ENCODE measurements around the gene MAPK1. TPM values are rescaled to one million over a fixed set of nuclear protein-coding genes. Genes with fewer than 3 reads are reported as not detected.
"Not testable (repeated sequence)": the region's sequence is repeated elsewhere in the genome, so short reads cannot be mapped to it uniquely, and the experiment has no call there.

Gene MAPK1
- polyA plus RNA-seq, 1 experiment, result 154 TPM

- TF ChIP-seq CTCF (IDR thresholded peaks at IDR 0.05; ENCODE audit: low read depth, low read length), result no peak
- H3K27ac ChIP-seq (ENCODE audit: low read depth, low read length), result no peak overlapping the region
- H3K4me3 ChIP-seq (ENCODE audit: low read depth, low read length), result peak overlapping the region; percentile 63
- no peak for DNase-seq (ENCODE audit: low read depth, low spot score)
- POLR2A ChIA-PET, result interaction anchor here (0.6 to 1.2 kb wide), 2 partner anchors 9 to 203 kb away, joined by 4 to 7 read pairs; no protein-coding TSS in a partner anchor
- H3K27me3 ChIP-seq (ENCODE audit: control insufficient read depth, insufficient read depth, low read length), result peaks cover 4% of the 10 kb centered on the region
- H3K9me3 ChIP-seq (ENCODE audit: control insufficient read depth, insufficient read depth, low read length), result no peaks in the 10 kb centered on the region; the same call in 1 of the 2 replicates
- CTCF ChIA-PET, result interaction anchor here (0.6 to 1.2 kb wide), 4 partner anchors 14 to 193 kb away, joined by 3 to 4 read pairs (median 4); no protein-coding TSS in a partner anchor
Observed at GRCh38 chr22:21734540-21735199, 132.8 kb downstream of the MAPK1 start.

- H3K9me3 ChIP-seq (ENCODE audit: control insufficient read depth, insufficient read depth, low read length), result no peaks in the 10 kb centered on the region; the same call in 1 of the 2 replicates
- ChIA-PET POLR2A (no interaction called here), CTCF (no interaction called here)
- no peak overlapping the region for H3K27ac ChIP-seq (ENCODE audit: low read depth, low read length)
- TF ChIP-seq CTCF (IDR thresholded peaks at IDR 0.05; ENCODE audit: low read depth, low read length), result no peak
- no peak for DNase-seq (ENCODE audit: low read depth, low spot score)
- no peak overlapping the region for H3K4me3 ChIP-seq (ENCODE audit: low read depth, low read length)
- H3K27me3 ChIP-seq (ENCODE audit: control insufficient read depth, insufficient read depth, low read length), result no peaks in the 10 kb centered on the region
Observed at GRCh38 chr22:21731503-21731902, 135.9 kb downstream of the MAPK1 start.

GRCh38 chr22:21730535-21731308 lies 136.7 kb downstream of the MAPK1 start:
- ChIA-PET POLR2A (interaction anchor here (0.6 kb wide), 1 partner anchor 222 kb away, joined by 3 read pairs; the partner anchor contains the start of gene PPM1F), CTCF (interaction anchor here (0.6 kb wide), 1 partner anchor 101 kb away, joined by 3 read pairs; no protein-coding TSS in a partner anchor)
- DNase-seq (ENCODE audit: low read depth, low spot score), result no peak
- no peaks in the 10 kb centered on the region for H3K27me3 ChIP-seq (ENCODE audit: control insufficient read depth, insufficient read depth, low read length)
- H3K4me3 ChIP-seq (ENCODE audit: low read depth, low read length), result no peak overlapping the region
- no peaks in the 10 kb centered on the region for H3K9me3 ChIP-seq (ENCODE audit: control insufficient read depth, insufficient read depth, low read length)
- no peak for TF ChIP-seq CTCF (IDR thresholded peaks at IDR 0.05; ENCODE audit: low read depth, low read length)
- no peak overlapping the region for H3K27ac ChIP-seq (ENCODE audit: low read depth, low read length)

- H3K27me3 ChIP-seq (ENCODE audit: control insufficient read depth, insufficient read depth, low read length); POLR2A ChIA-PET; H3K27ac ChIP-seq (ENCODE audit: low read depth, low read length); CTCF ChIA-PET; H3K4me3 ChIP-seq (ENCODE audit: low read depth, low read length); DNase-seq (ENCODE audit: low read depth, low spot score); H3K9me3 ChIP-seq (ENCODE audit: control insufficient read depth, insufficient read depth, low read length): not testable (repeated sequence)
Observed at GRCh38 chr22:21729184-21729583, 138.3 kb downstream of the MAPK1 start.

- Histone ChIP-seq H3K27ac (ENCODE audit: low read depth, low read length) (no peak overlapping the region), H3K9me3 (ENCODE audit: control insufficient read depth, insufficient read depth, low read length) (no peaks in the 10 kb centered on the region), H3K27me3 (ENCODE audit: control insufficient read depth, insufficient read depth, low read length) (no peaks in the 10 kb centered on the region), H3K4me3 (ENCODE audit: low read depth, low read length) (no peak overlapping the region)
- no peak for DNase-seq (ENCODE audit: low read depth, low spot score)
- CTCF ChIA-PET, result no interaction called here
- no peak for TF ChIP-seq CTCF (IDR thresholded peaks at IDR 0.05; ENCODE audit: low read depth, low read length)
- POLR2A ChIA-PET, result no interaction called here
Observed at GRCh38 chr22:21728270-21728669, 139.2 kb downstream of the MAPK1 start.

Data from AG04450 (cell line).